ENCODE results near the gene ADO. TPM values are rescaled to one million over a fixed set of nuclear protein-coding genes. Genes with fewer than 3 reads are reported as not detected.

ADO gene
- total and polyA plus RNA-seq, 10 of the 15 experiments (the other 5 are each of a cell fraction or from before 2014, with no cell fraction given) = 4.3 to 44.6 (median 18.7) TPM

GRCh38 chr10:62853710-62854109 is 49.2 kb downstream of the ADO start:
- H3K4me2 ChIP-seq (ENCODE audit: control insufficient read depth, insufficient read depth) = peak overlapping the region; percentile 58; the same call in 1 of the 2 replicates
- no peaks in the 10 kb centered on the region for H3K79me2 ChIP-seq (ENCODE audit: control insufficient read depth, insufficient read depth, low read length)
- intact Hi-C loops (cut with micrococcal nuclease; ENCODE audit: unreplicated experiment) (loop anchor here (1.0 to 10.0 kb wide), 4 partner anchors 37 to 301 kb away; partner anchors contain the start of gene EGR2), in situ Hi-C loops (cut with MboI) (no loop called here)
- ChIA-PET CTCF (interaction anchor here (0.6 to 2.9 kb wide), 9 partner anchors 11 to 364 kb away, joined by 3 to 12 read pairs (median 4); partner anchors contain the start of gene EGR2), POLR2A (interaction anchor here (0.6 to 1.0 kb wide), 4 partner anchors 11 to 1192 kb away, joined by 3 to 4 read pairs (median 4); no protein-coding TSS in a partner anchor), RAD21 (ENCODE audit: unreplicated experiment) (interaction anchor here (0.7 to 4.7 kb wide), 11 partner anchors 8 to 326 kb away, joined by 3 to 33 read pairs (median 6); partner anchors contain the start of gene EGR2), SMC1A (ENCODE audit: uncharacterized antibody, unreplicated experiment) (interaction anchor here (0.7 to 4.6 kb wide), 23 partner anchors 11 to 775 kb away, joined by 3 to 22 read pairs (median 4); no protein-coding TSS in a partner anchor)
- peak in 1 of 2 experiments; percentile 1; a peak in 1 of 4 replicates for TF ChIP-seq IKZF2 (IDR thresholded peaks at IDR 0.05)
- TF ChIP-seq EED (IDR thresholded peaks at IDR 0.05; ENCODE audit: low read depth) = peak; percentile 71; the same call in 1 of the 2 replicates
- TF ChIP-seq RUNX3 (IDR thresholded peaks at IDR 0.05; ENCODE audit: low read length) = peak; percentile 85
- no peak for TF ChIP-seq TARDBP (IDR thresholded peaks at IDR 0.05; ENCODE audit: borderline replicate concordance)
- TF ChIP-seq, protein P1, sequence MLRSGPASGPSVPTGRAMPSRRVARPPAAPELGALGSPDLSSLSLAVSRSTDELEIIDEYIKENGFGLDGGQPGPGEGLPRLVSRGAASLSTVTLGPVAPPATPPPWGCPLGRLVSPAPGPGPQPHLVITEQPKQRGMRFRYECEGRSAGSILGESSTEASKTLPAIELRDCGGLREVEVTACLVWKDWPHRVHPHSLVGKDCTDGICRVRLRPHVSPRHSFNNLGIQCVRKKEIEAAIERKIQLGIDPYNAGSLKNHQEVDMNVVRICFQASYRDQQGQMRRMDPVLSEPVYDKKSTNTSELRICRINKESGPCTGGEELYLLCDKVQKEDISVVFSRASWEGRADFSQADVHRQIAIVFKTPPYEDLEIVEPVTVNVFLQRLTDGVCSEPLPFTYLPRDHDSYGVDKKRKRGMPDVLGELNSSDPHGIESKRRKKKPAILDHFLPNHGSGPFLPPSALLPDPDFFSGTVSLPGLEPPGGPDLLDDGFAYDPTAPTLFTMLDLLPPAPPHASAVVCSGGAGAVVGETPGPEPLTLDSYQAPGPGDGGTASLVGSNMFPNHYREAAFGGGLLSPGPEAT (IDR thresholded peaks at IDR 0.05; ENCODE audit: low read depth) = no peak
- TF ChIP-seq ZNF384 (IDR thresholded peaks at IDR 0.05; ENCODE audit: borderline replicate concordance, low read depth, low read length) = no peak
- 0 out of 4 replicates have a peak, but pooled peaks of 1 of the 2 experiments have one; percentile 36 for TF ChIP-seq ETV6 (conservative IDR thresholded peaks at IDR 0.05 in 1 of 2, IDR thresholded peaks at IDR 0.05 in 1 of 2; ENCODE audit: borderline replicate concordance in 1 of 2, low read depth in 1 of 2)
- H4K20me1 ChIP-seq (ENCODE audit: control insufficient read depth, insufficient read depth) = no peaks in the 10 kb centered on the region
- H3K36me3 ChIP-seq (ENCODE audit: control insufficient read depth in 2 of 2, insufficient read depth in 2 of 2, low read length in 1 of 2) = no peaks in the 10 kb centered on the region
- FAIRE-seq (peak; percentile 44), DNase-seq (ENCODE audit: low read depth, low spot score) (no peak), ATAC-seq (peak; percentile 32)
- no peaks in the 10 kb centered on the region for H3K9me3 ChIP-seq (replicated peaks; ENCODE audit: control insufficient read depth, insufficient read depth, low read length)
- peaks cover 48% of the 10 kb centered on the region for H3K4me1 ChIP-seq (ENCODE audit: control insufficient read depth, insufficient read depth, low read length)
- peak overlapping the region; percentile 12; the same call in 1 of the 2 replicates for H3K4me3 ChIP-seq
- H3K27ac ChIP-seq (ENCODE audit: control insufficient read depth, insufficient read depth) = peak overlapping the region; percentile 10
- no TSS peak for BruUV-seq (replicated peaks)
- no peak overlapping the region for H3K9ac ChIP-seq (ENCODE audit: control insufficient read depth, insufficient read depth, low read length)
- 28% methylated on average over 5 of the region's 5 CpGs for WGBS (ENCODE audit: insufficient coverage, insufficient replicate concordance, low lambda C conversion rate, missing lambda C conversion rate)
- no peaks in the 10 kb centered on the region for H3K27me3 ChIP-seq (replicated peaks in 1 of 2; ENCODE audit: control insufficient read depth in 2 of 2, insufficient read depth in 2 of 2, low read length in 1 of 2)
- no peak overlapping the region; the same call in 1 of the 2 replicates for H2AFZ ChIP-seq (ENCODE audit: control insufficient read depth, low read depth, low read length)
